Measurements from ENCODE around the gene BATF3.

BATF3 gene

DNA sequence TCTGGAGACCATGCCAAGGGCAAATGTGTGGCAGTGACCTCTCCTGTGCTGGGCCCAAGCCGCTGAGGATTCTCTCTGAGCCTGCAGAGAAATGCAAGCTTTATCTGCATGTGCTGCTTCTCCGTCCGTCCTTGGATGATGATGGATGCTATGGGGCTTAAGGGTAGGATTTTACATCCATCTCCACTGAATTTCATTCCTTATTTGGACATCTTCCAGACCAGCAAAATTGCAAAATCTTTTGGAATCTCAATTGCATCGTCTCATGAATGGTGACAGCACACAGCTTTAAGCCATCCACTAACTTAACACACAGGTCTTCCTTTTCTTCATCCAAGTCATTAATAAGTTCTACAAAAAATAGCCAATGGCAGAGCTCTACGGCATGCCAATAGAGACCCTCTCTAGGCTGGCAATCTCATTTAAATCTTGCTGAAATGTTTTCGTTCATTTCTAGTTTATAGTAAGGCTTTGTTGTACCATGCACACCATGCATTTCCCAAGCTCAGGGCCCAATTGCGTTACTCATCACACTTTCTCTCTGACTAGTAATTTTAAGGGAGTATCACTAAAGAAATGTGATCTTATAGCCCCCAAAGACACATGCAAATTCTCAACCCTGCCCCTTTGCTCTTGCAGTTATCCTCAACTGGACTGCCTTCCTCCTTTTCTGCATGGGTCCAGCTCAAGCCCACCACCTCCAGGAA, 11.1 kb downstream of the BATF3 start:
- TF ChIP-seq, protein P1, sequence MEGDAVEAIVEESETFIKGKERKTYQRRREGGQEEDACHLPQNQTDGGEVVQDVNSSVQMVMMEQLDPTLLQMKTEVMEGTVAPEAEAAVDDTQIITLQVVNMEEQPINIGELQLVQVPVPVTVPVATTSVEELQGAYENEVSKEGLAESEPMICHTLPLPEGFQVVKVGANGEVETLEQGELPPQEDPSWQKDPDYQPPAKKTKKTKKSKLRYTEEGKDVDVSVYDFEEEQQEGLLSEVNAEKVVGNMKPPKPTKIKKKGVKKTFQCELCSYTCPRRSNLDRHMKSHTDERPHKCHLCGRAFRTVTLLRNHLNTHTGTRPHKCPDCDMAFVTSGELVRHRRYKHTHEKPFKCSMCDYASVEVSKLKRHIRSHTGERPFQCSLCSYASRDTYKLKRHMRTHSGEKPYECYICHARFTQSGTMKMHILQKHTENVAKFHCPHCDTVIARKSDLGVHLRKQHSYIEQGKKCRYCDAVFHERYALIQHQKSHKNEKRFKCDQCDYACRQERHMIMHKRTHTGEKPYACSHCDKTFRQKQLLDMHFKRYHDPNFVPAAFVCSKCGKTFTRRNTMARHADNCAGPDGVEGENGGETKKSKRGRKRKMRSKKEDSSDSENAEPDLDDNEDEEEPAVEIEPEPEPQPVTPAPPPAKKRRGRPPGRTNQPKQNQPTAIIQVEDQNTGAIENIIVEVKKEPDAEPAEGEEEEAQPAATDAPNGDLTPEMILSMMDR (IDR thresholded peaks at IDR 0.05; ENCODE audit: low read depth, low read length): no peak
- no peaks in the 10 kb centered on the region for H3K4me1 ChIP-seq
- DNase-seq: no peak
- no peaks in the 10 kb centered on the region for H3K27me3 ChIP-seq
- H3K4me3 ChIP-seq (ENCODE audit: low read depth, low read length): no peak overlapping the region
- H3K9me3 ChIP-seq: no peaks in the 10 kb centered on the region
- no peaks in the 10 kb centered on the region for H3K36me3 ChIP-seq

DNA sequence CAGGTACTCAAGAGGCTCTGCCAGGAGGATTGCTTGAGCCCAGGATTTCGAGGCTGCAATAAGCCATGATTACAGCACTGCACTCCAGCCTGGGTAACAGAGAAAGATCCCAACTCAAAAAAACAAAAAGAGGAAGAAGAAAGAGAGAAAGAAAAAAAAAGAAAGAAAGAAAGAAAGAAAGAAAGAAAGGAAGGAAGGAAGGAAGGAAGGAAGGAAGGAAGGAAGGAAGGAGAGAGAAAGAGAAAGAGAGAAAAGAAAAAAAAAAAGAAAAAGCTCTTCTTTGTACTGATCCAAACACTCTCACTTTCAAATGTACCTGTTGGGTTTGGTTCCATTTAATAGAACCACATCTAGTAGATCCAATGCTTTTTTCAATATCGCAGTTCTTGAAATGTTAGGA, 11.8 kb downstream of the BATF3 start:
- H3K27me3 ChIP-seq: no peaks in the 10 kb centered on the region
- no peaks in the 10 kb centered on the region for H3K4me1 ChIP-seq
- H3K9me3 ChIP-seq: no peaks in the 10 kb centered on the region
- no peak for DNase-seq
- H3K36me3 ChIP-seq: no peaks in the 10 kb centered on the region
- TF ChIP-seq, protein P1 (IDR thresholded peaks at IDR 0.05; ENCODE audit: low read depth, low read length): no peak
- H3K4me3 ChIP-seq (ENCODE audit: low read depth, low read length): no peak overlapping the region

GRCh38 chr1:212686591-212686990, 13.0 kb downstream of the BATF3 start:
- TF ChIP-seq, protein P1 (IDR thresholded peaks at IDR 0.05; ENCODE audit: low read depth, low read length): no peak
- DNase-seq: no peak
- no peaks in the 10 kb centered on the region for H3K4me1 ChIP-seq
- H3K9me3 ChIP-seq: no peaks in the 10 kb centered on the region
- no peaks in the 10 kb centered on the region for H3K36me3 ChIP-seq
- no peak overlapping the region for H3K4me3 ChIP-seq (ENCODE audit: low read depth, low read length)
- H3K27me3 ChIP-seq: no peaks in the 10 kb centered on the region

DNA sequence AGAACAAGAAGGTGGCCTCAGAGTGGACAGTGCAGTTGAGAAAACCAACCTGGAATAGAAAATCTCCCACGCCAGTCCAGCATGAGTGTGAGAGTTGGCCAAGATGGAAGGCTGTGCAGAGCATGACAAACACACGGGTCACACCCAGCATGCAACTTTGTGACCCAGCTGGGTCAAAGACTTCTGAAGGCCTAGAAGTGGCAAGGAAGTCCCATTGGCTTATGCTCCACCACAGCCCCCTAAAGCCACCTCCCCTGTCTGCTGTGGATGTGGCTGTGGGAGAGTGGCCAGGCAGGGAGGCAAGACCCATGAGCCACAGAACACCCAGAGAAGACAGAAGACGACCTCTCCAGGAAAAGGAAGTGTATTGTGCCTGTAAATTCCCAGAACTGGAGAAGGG, 13.6 kb downstream of the BATF3 start:
- H3K4me1 ChIP-seq: peaks cover under 1% of the 10 kb centered on the region; the same call in 1 of the 2 replicates
- no peaks in the 10 kb centered on the region for H3K9me3 ChIP-seq
- TF ChIP-seq, protein P1 (IDR thresholded peaks at IDR 0.05; ENCODE audit: low read depth, low read length): no peak
- H3K36me3 ChIP-seq: no peaks in the 10 kb centered on the region
- DNase-seq: no peak
- no peaks in the 10 kb centered on the region for H3K27me3 ChIP-seq
- H3K4me3 ChIP-seq (ENCODE audit: low read depth, low read length): no peak overlapping the region

DNA sequence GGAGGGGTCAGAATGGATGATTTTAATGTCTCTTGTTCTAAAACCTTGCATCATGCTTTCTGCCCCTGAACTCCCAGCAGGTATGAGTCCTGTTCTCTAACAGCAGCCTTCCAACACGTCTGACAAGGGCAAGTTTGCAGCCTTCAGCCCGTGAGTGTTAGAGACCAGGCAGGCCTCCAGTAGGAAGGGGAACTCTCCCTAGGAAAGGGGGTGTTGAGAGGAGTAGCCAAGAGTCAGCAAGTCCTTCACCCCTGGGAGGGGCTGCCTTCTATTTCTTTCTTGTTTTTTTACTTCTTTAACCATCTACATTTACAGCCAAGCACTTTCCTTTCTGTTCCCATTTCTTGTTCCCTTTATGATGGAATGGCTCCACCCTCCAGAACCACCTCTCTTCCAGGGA, 14.2 kb downstream of the BATF3 start:
- no peaks in the 10 kb centered on the region for H3K36me3 ChIP-seq
- no peak for DNase-seq
- no peak overlapping the region for H3K4me3 ChIP-seq (ENCODE audit: low read depth, low read length)
- H3K27me3 ChIP-seq: no peaks in the 10 kb centered on the region
- peaks cover 6% of the 10 kb centered on the region; the same call in 1 of the 2 replicates for H3K4me1 ChIP-seq
- H3K9me3 ChIP-seq: no peaks in the 10 kb centered on the region
- TF ChIP-seq, protein P1 (IDR thresholded peaks at IDR 0.05; ENCODE audit: low read depth, low read length): no peak

DNA sequence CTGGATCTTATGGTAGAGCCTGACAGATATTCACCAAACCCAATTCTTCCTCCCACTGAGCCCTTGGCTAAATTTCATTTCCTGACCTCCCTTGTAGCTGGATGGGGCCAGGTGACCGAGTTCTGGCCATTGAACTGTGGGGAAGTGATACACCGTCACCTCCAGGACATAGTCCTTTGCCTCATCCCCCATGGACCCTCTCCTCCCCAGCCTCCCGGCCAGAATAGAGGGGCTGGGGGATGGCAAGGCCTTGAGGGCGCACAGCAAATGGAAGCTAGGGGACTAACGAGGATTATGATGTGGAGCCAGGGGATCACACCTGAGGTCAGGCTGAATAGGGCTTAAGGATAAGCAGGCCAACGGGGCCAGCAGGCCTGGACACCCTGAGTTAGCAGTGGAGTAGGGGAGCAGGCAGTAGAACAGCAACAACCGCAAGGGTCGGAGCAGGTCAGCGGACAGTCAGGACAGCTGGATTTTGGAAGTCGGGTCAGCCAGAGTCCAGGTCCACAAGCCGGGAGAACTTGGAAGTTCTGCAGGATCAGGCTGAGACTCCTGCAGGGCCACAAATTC, 15.0 kb downstream of the BATF3 start:
- no peak overlapping the region for H3K4me3 ChIP-seq (ENCODE audit: low read depth, low read length)
- TF ChIP-seq, protein P1 (IDR thresholded peaks at IDR 0.05; ENCODE audit: low read depth, low read length): no peak
- H3K36me3 ChIP-seq: no peaks in the 10 kb centered on the region
- no peaks in the 10 kb centered on the region for H3K9me3 ChIP-seq
- peaks cover 6% of the 10 kb centered on the region; the same call in 1 of the 2 replicates for H3K4me1 ChIP-seq
- H3K27me3 ChIP-seq: no peaks in the 10 kb centered on the region
- DNase-seq: no peak
